CD14-positive monocyte (primary cell): ENCODE measurements around the gene MYL4. TPM values are rescaled to one million over a fixed set of nuclear protein-coding genes. Genes with fewer than 3 reads are reported as not detected.
A peak's percentile ranks its signal among the peaks of the same experiment; 100 is the strongest.

ENCODE experiments used
- DNase-seq, 3 donors: peaks; one replicate each; pipeline ENCODE4 v3.0.0-alpha.2; 2011 to 2022
- H2AFZ ChIP-seq: 2 replicates; pipeline ENCODE4 v1.6.0; 2012; ENCODE audit warnings: mild to moderate bottlenecking, low read depth, low read length, inconsistent platforms; ENCODE audit not compliant: insufficient read depth, poor library complexity, severe bottlenecking
- H3K27ac ChIP-seq, 2 donors: 1 replicate in 1 of 2; 2 replicates in 1 of 2; pipeline ENCODE4 v1.5.1; 2012 to 2013; ENCODE audit warnings: low read length in 2 of 2, control low read depth in 1 of 2, inconsistent platforms in 1 of 2, low read depth in 1 of 2, mild to moderate bottlenecking in 1 of 2
- H3K27me3 ChIP-seq, 2 donors: one replicate each; pipeline versions ENCODE4 v1.6.0 to v1.6.1; 2011 to 2013; ENCODE audit warnings: low read length in 2 of 2; ENCODE audit not compliant: control insufficient read depth in 2 of 2, insufficient read depth in 2 of 2
- H3K36me3 ChIP-seq, 2 donors: replicated peaks in 1 of 2; 1 replicate in 1 of 2; 2 replicates in 1 of 2; pipeline versions ENCODE4 v1.5.1 to v1.6.1; 2012 to 2013; ENCODE audit warnings: low read length in 2 of 2, control low read depth in 1 of 2, inconsistent platforms in 1 of 2, mild to moderate bottlenecking in 1 of 2; ENCODE audit not compliant: insufficient read depth in 2 of 2, control insufficient read depth in 1 of 2
- H3K4me1 ChIP-seq, 2 donors: 1 replicate in 1 of 2; 2 replicates in 1 of 2; pipeline versions ENCODE4 v1.5.1 to v1.6.1; 2012 to 2013; ENCODE audit warnings: low read length in 2 of 2, control low read depth in 1 of 2, inconsistent platforms in 1 of 2, mild to moderate bottlenecking in 1 of 2, moderate library complexity in 1 of 2; ENCODE audit not compliant: insufficient read depth in 2 of 2, control insufficient read depth in 1 of 2
- H3K4me2 ChIP-seq: replicated peaks from 2 replicates; pipeline ENCODE3; 2012; ENCODE audit warnings: low read length, moderate library complexity, mild to moderate bottlenecking; ENCODE audit not compliant: poor library complexity, severe bottlenecking; ENCODE audit errors: extremely low read depth
- H3K4me3 ChIP-seq, 3 experiments: fragments of 200-600 bp in 1 of 3; sonication (generic) in 1 of 3; replicated peaks in 1 of 3; 1 replicate in 2 of 3; 2 replicates in 1 of 3; pipeline ENCODE4 v1.5.1; 2011 to 2013; ENCODE audit warnings: low read length in 3 of 3, mild to moderate bottlenecking in 3 of 3, control low read depth in 2 of 3, low read depth in 2 of 3, inconsistent platforms in 1 of 3, moderate library complexity in 1 of 3
- H3K79me2 ChIP-seq: 2 replicates; pipeline ENCODE4 v1.6.0; 2012; ENCODE audit warnings: mild to moderate bottlenecking, control low read depth, inconsistent platforms, low read length, moderate library complexity; ENCODE audit not compliant: insufficient read depth
- H3K9ac ChIP-seq: 2 replicates; pipeline ENCODE4 v1.6.0; 2017; ENCODE audit warnings: low read length, mild to moderate bottlenecking; ENCODE audit not compliant: insufficient read depth, poor library complexity, severe bottlenecking
- H3K9me3 ChIP-seq, 2 donors: replicated peaks in 1 of 2; 1 replicate in 1 of 2; 2 replicates in 1 of 2; pipeline versions ENCODE4 v1.5.1 to v1.6.1; 2012 to 2013; ENCODE audit warnings: low read length in 2 of 2, control low read depth in 1 of 2; ENCODE audit not compliant: control insufficient read depth in 1 of 2, insufficient read depth in 1 of 2
- H4K20me1 ChIP-seq: 2 replicates; pipeline ENCODE4 v1.6.0; 2012; ENCODE audit warnings: mild to moderate bottlenecking, low read length, control low read depth, moderate library complexity; ENCODE audit not compliant: insufficient read depth
- H3K27ac Mint-ChIP-seq, 7 donors: one replicate each; pipeline ENCODE4 v1.8.0; 2020; ENCODE audit warnings: mild to moderate bottlenecking in 7 of 7, mixed read lengths in 7 of 7, moderate library complexity in 6 of 7, inconsistent platforms in 2 of 7
- H3K27me3 Mint-ChIP-seq, 3 donors: one replicate each; pipeline ENCODE4 v1.8.0; 2021 to 2022; ENCODE audit warnings: low read depth in 3 of 3, mild to moderate bottlenecking in 3 of 3, mixed read lengths in 3 of 3, moderate library complexity in 3 of 3, inconsistent platforms in 1 of 3
- H3K36me3 Mint-ChIP-seq, 2 donors: one replicate each; pipeline ENCODE4 v1.8.0; 2020; ENCODE audit warnings: mixed read lengths in 2 of 2, inconsistent platforms in 1 of 2, mild to moderate bottlenecking in 1 of 2
- H3K4me1 Mint-ChIP-seq: one replicate; pipeline ENCODE4 v1.8.0; 2020; ENCODE audit warnings: mild to moderate bottlenecking, mixed read lengths
- H3K4me3 Mint-ChIP-seq, 2 donors: one replicate each; pipeline ENCODE4 v1.8.0; 2020; ENCODE audit warnings: mild to moderate bottlenecking in 2 of 2, mixed read lengths in 2 of 2, moderate library complexity in 1 of 2
- H3K9me3 Mint-ChIP-seq, 7 donors: one replicate each; pipeline ENCODE4 v1.8.0; 2020 to 2022; ENCODE audit warnings: mixed read lengths in 7 of 7, mild to moderate bottlenecking in 6 of 7, moderate library complexity in 6 of 7, inconsistent platforms in 2 of 7
- CTCF ChIP-seq: fragments of 200-600 bp; IDR thresholded peaks from one replicate; pipeline ENCODE4 v1.8.0; 2022; ENCODE audit warnings: antibody characterized with exemption, mild to moderate bottlenecking
- whole genome bisulfite sequencing: methylation state at CpG from one replicate; pipeline ENCODE4 v1.1.5; 2013; ENCODE audit warnings: missing lambda C conversion rate; ENCODE audit not compliant: insufficient coverage; 5-methylcytosine and 5-hydroxymethylcytosine counted together
- intact Hi-C, 2 donors: fragments of 100-400 bp; cut with micrococcal nuclease; formaldehyde crosslinking; loops; one replicate each; pipeline versions ENCODE4 v1.15.0 to v1.15.1; 2023
- polyA plus RNA-seq, 3 donors: library from polyadenylated mRNA; depleted of rRNA in 1 of 3; unstranded in 2 of 3; stranded (reverse) in 1 of 3; fragments of 300-500 nt in 2 of 3; fragments of >200 nt in 1 of 3; fragmentation: Illumina TruSeq in 2 of 3; gene quantifications; 1 replicate in 2 of 3; 2 replicates in 1 of 3; pipeline ENCODE4 v1.2.3, GENCODE V29; 2012 to 2021

Gene MYL4
- polyA plus RNA-seq, 3 donors: 0.43 TPM; not detected in 2

GRCh38 chr17:47205419-47205963, 3.7 kb upstream of the MYL4 start:
- peak overlapping the region; percentile 62 for H2AFZ ChIP-seq
- peak overlapping the region in 1 of 2 donors; percentile 68 for H3K27ac ChIP-seq
- H3K36me3 ChIP-seq: no peaks in the 10 kb centered on the region
- no peaks in the 10 kb centered on the region for H4K20me1 ChIP-seq
- no peaks in the 10 kb centered on the region for H3K9me3 ChIP-seq
- H3K4me1 ChIP-seq: peaks cover 20 to 28% of the 10 kb centered on the region in 2 donors
- Mint-ChIP-seq H3K4me3 (peak overlapping the region; percentile 45 to 61), H3K36me3 (no peaks in the 10 kb centered on the region), H3K4me1 (peaks cover 28% of the 10 kb centered on the region), H3K27ac (peak overlapping the region in 6 of 7 donors; percentile 47 to 90 (median 66)), H3K9me3 (peaks cover 0 to 2% (median 0%) of the 10 kb centered on the region in 7 donors), H3K27me3 (peaks cover 6 to 12% (median 6%) of the 10 kb centered on the region in 3 donors)
- no peak for TF ChIP-seq CTCF
- peak overlapping the region in 1 of 3 experiments; percentile 43 for H3K4me3 ChIP-seq
- H3K9ac ChIP-seq: no peak overlapping the region
- H3K4me2 ChIP-seq: peak overlapping the region; percentile 33
- H3K79me2 ChIP-seq: no peaks in the 10 kb centered on the region
- WGBS: 70% methylated on average over 9 of the region's 9 CpGs
- intact Hi-C loops: no loop called here
- H3K27me3 ChIP-seq: no peaks in the 10 kb centered on the region
- DNase-seq: peak in 1 of 3 donors; percentile 9

DNA sequence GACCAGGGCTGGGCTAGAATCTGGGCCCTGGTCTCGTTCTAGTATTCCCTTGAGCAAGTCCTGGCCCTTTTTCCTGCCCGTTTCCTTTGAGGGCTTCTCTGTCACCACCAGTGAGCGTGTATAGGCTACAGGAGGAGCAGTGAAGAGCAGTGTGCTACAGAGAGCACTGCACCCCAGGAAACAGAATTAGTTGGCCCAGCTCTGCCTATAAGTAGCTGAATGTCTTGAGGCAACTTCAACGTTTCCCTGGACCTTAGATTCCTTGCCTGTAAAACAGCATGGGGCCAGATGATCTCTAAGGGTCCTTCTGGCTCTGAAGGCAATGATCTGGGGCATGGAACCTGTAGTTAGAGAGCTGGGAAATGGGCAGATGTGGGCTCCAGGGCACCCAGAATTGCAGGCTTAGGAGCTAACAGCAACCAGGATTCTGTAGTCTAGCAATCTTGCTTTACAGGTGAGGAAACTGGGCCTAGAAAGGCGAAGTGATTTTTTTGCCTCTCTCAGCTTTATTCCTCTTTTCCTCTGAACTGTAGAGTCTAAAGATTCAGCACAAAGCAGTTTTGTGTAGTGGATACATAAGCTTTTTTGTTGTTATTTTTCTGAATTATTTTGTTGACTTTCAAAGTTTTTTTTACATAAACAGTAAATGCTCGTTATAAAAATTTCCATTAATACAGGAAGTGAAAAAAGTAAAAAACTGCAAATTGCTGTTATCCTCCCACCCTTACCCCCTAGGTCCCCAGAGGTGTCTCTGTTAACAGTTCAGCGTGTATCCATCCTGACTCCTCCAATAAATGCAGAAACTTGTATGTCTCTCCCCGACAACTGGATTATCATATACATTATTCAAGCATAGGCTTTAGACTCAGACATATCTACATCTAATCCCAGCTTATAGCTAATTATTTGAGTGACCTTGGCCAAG, 1.7 kb upstream of the MYL4 start:
- intact Hi-C loops: no loop called here
- no peaks in the 10 kb centered on the region for H3K36me3 Mint-ChIP-seq
- H3K27ac ChIP-seq: no peak overlapping the region
- H3K4me1 ChIP-seq: peaks cover 12 to 18% of the 10 kb centered on the region in 2 donors
- DNase-seq: no peak
- peaks cover 22% of the 10 kb centered on the region for H3K4me1 Mint-ChIP-seq
- no peaks in the 10 kb centered on the region for H3K79me2 ChIP-seq
- H3K27me3 Mint-ChIP-seq: peaks cover 8 to 12% (median 8%) of the 10 kb centered on the region in 3 donors
- no peak for TF ChIP-seq CTCF
- 76% methylated on average over 4 of the region's 8 CpGs for WGBS
- H3K36me3 ChIP-seq: no peaks in the 10 kb centered on the region
- H3K27ac Mint-ChIP-seq: no peak overlapping the region
- H3K4me3 Mint-ChIP-seq: no peak overlapping the region
- no peaks in the 10 kb centered on the region for H3K27me3 ChIP-seq
- no peak overlapping the region for H3K4me3 ChIP-seq
- H3K9me3 ChIP-seq: no peaks in the 10 kb centered on the region
- no peak overlapping the region for H2AFZ ChIP-seq
- peaks cover 0 to 2% (median 0%) of the 10 kb centered on the region in 7 donors for H3K9me3 Mint-ChIP-seq
- no peak overlapping the region for H3K4me2 ChIP-seq
- no peaks in the 10 kb centered on the region for H4K20me1 ChIP-seq
- no peak overlapping the region for H3K9ac ChIP-seq
